SK-N-SH treated with all-trans-retinoic acid at 6 μM for 48 hours (cell line): Measurements from ENCODE around the gene SP110.

Source experiments
- ARNTL ChIP-seq: fragments of 450-650 bp; formaldehyde crosslinking; IDR thresholded peaks from 2 replicates; pipeline ENCODE4 v1.5.0; 2020; ENCODE audit warnings: low read depth, mild to moderate bottlenecking, moderate library complexity, borderline replicate concordance
- POU6F1 ChIP-seq: fragments of 250-450 bp; sonication (Bioruptor Pico); IDR thresholded peaks from 2 replicates; pipeline ENCODE4 v1.8.0; 2021; ENCODE audit warnings: low read depth, mild to moderate bottlenecking, moderate library complexity, borderline replicate concordance
- PPARA ChIP-seq: fragments of 250-450 bp; sonication (Bioruptor Pico); IDR thresholded peaks from 2 replicates; pipeline ENCODE4 v1.5.0; 2020; ENCODE audit warnings: mild to moderate bottlenecking, borderline replicate concordance
- ZC3H10 ChIP-seq: fragments of 250-450 bp; sonication (Bioruptor Pico); IDR thresholded peaks from 2 replicates; pipeline ENCODE4 v1.5.1; 2021; ENCODE audit warnings: mild to moderate bottlenecking, moderate library complexity
- ZFP30 ChIP-seq: fragments of 450-650 bp; formaldehyde crosslinking; IDR thresholded peaks from 2 replicates; pipeline ENCODE4 v1.5.0; 2022; ENCODE audit warnings: mild to moderate bottlenecking, moderate library complexity
- TF ChIP-seq, protein P1 (sequence below): fragments of 250-450 bp; sonication (Bioruptor Pico); IDR thresholded peaks from 2 replicates; pipeline ENCODE4 v1.5.1; 2020; ENCODE audit warnings: low read depth, mild to moderate bottlenecking, moderate library complexity
- TF ChIP-seq, protein P2 (sequence below): fragments of 250-450 bp; sonication (Bioruptor Pico); IDR thresholded peaks from 2 replicates; pipeline ENCODE4 v1.8.0; 2020; ENCODE audit warnings: mild to moderate bottlenecking, moderate library complexity, borderline replicate concordance

- TF ChIP-seq ARNTL (CRISPR knock-in tag) (no peak), ZFP30 (no peak), PPARA (no peak), ZC3H10 (no peak), POU6F1 (CRISPR knock-in tag) (no peak)
- TF ChIP-seq, protein P1, sequence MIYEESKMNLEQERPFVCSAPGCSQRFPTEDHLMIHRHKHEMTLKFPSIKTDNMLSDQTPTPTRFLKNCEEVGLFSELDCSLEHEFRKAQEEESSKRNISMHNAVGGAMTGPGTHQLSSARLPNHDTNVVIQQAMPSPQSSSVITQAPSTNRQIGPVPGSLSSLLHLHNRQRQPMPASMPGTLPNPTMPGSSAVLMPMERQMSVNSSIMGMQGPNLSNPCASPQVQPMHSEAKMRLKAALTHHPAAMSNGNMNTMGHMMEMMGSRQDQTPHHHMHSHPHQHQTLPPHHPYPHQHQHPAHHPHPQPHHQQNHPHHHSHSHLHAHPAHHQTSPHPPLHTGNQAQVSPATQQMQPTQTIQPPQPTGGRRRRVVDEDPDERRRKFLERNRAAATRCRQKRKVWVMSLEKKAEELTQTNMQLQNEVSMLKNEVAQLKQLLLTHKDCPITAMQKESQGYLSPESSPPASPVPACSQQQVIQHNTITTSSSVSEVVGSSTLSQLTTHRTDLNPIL (CRISPR knock-in tag) = no peak
- TF ChIP-seq, protein P2, sequence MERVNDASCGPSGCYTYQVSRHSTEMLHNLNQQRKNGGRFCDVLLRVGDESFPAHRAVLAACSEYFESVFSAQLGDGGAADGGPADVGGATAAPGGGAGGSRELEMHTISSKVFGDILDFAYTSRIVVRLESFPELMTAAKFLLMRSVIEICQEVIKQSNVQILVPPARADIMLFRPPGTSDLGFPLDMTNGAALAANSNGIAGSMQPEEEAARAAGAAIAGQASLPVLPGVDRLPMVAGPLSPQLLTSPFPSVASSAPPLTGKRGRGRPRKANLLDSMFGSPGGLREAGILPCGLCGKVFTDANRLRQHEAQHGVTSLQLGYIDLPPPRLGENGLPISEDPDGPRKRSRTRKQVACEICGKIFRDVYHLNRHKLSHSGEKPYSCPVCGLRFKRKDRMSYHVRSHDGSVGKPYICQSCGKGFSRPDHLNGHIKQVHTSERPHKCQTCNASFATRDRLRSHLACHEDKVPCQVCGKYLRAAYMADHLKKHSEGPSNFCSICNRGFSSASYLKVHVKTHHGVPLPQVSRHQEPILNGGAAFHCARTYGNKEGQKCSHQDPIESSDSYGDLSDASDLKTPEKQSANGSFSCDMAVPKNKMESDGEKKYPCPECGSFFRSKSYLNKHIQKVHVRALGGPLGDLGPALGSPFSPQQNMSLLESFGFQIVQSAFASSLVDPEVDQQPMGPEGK (CRISPR knock-in tag) = no peak
These were observed 66.3 kb downstream of the SP110 start for GRCh38 chr2:230153390-230153976.
